GM23248 (cell line): ENCODE data around the gene SLC16A11.

Experiments used
- EZH2 ChIP-seq: fragments of 200-600 bp; sonication (generic); IDR thresholded peaks from 2 replicates; pipeline ENCODE4 v1.6.1; 2018; ENCODE audit warnings: antibody characterized with exemption, mild to moderate bottlenecking; ENCODE audit not compliant: insufficient read depth, poor library complexity, severe bottlenecking
- EZH2phosphoT487 ChIP-seq: fragments of 200-600 bp; sonication (generic); IDR thresholded peaks from 2 replicates; pipeline ENCODE4 v1.6.1; 2018; ENCODE audit warnings: antibody characterized with exemption, moderate library complexity, mild to moderate bottlenecking, low read depth; ENCODE audit not compliant: insufficient read depth

DNA sequence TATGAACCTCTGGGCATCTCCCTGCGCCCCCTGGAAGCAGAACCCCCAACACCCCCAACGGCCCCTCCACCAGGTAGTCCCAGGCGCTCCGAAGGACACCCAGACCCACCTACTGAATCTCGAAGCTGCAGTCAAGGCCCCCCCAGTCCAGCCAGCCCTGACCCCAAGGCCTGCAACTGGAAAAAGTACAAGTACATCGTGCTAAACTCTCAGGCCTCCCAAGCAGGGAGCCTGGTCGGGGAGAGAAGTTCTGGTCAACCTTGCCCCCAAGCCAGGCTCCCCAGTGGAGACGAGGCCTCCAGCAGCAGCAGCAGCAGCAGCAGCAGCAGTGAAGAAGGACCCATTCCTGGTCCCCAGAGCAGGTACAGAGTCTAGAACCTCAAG lies 19.5 kb downstream of the SLC16A11 start:
- TF ChIP-seq EZH2 = no peak
- no peak for TF ChIP-seq EZH2phosphoT487
